ENCODE measurements around the gene TRAPPC1. TPM values are rescaled to one million over a fixed set of nuclear protein-coding genes. Genes with fewer than 3 reads are reported as not detected.

The TRAPPC1 gene
- total and polyA plus RNA-seq, 2 experiments from 2014 or later: 45.2 to 234 TPM

DNA sequence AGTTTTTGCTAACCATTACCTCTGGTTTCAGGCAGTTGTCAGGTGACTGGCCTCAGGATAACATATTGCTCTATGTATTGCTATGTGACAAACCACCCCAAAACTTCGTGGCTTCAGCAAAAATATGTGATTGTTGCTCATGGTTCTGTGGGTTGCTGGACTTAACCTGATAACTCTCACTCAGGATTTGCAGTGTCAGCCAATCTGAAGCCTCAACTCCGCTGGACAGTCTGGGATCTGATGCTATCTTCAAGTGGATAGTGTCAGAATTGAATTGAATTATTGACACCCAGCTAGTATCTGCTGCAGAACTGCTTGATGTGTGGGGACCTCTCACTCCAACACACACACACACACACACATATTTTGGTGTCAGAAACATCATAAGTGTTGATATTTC, 36.0 kb upstream of the TRAPPC1 start (continued):
- TF ChIP-seq ZNF462 (CRISPR knock-in tag; IDR thresholded peaks at IDR 0.05) (no peak), EZH2 (IDR thresholded peaks at IDR 0.05; ENCODE audit: low read depth, unreplicated experiment) (no peak)

GRCh38 chr17:7961421-7961820, 29.7 kb upstream of the TRAPPC1 start:
- peak overlapping the region; percentile 19 for H3K4me2 ChIP-seq
- 0 out of 2 replicates have a peak, but pooled peaks cover 5% of the 10 kb centered on the region for H3K9me2 ChIP-seq (ENCODE audit: insufficient read depth)
- Mint-ChIP-seq H3K9me3 (no peaks in the 10 kb centered on the region), H3K27ac (no peak overlapping the region), H3K36me3 (ENCODE audit: low read depth) (no peaks in the 10 kb centered on the region), H3K27me3 (ENCODE audit: insufficient read depth, low read depth, poor library complexity) (peaks cover 9% of the 10 kb centered on the region), H3K4me1 (peaks cover 14% of the 10 kb centered on the region), H3K4me3 (no peak overlapping the region)
- no peak overlapping the region for H3K27ac ChIP-seq (ENCODE audit: low read depth)
- no peaks in the 10 kb centered on the region for H3K27me3 ChIP-seq (ENCODE audit: insufficient read depth)
- ATAC-seq (no peak), DNase-seq (ENCODE audit: low spot score) (no peak)
- H3K79me2 ChIP-seq (replicated peaks; ENCODE audit: insufficient read depth): no peaks in the 10 kb centered on the region
- no peaks in the 10 kb centered on the region for H4K20me1 ChIP-seq (replicated peaks; ENCODE audit: insufficient read depth)
- no peaks in the 10 kb centered on the region for H3F3A ChIP-seq (replicated peaks; ENCODE audit: low read depth)
- H3K36me3 ChIP-seq (ENCODE audit: insufficient read depth): no peaks in the 10 kb centered on the region
- H2AFZ ChIP-seq: no peak overlapping the region
- no peak overlapping the region for H3K4me3 ChIP-seq
- peaks cover 15% of the 10 kb centered on the region for H3K4me1 ChIP-seq (ENCODE audit: insufficient read depth)
- TF ChIP-seq ZNF462 (CRISPR knock-in tag; IDR thresholded peaks at IDR 0.05) (no peak), NANOG (IDR thresholded peaks at IDR 0.05; ENCODE audit: borderline replicate concordance) (no peak), CREB1 (CRISPR knock-in tag; IDR thresholded peaks at IDR 0.05; ENCODE audit: low read depth) (no peak), ZNF331 (CRISPR knock-in tag; IDR thresholded peaks at IDR 0.05; ENCODE audit: low read depth) (no peak)
- TF ChIP-seq, protein P1, sequence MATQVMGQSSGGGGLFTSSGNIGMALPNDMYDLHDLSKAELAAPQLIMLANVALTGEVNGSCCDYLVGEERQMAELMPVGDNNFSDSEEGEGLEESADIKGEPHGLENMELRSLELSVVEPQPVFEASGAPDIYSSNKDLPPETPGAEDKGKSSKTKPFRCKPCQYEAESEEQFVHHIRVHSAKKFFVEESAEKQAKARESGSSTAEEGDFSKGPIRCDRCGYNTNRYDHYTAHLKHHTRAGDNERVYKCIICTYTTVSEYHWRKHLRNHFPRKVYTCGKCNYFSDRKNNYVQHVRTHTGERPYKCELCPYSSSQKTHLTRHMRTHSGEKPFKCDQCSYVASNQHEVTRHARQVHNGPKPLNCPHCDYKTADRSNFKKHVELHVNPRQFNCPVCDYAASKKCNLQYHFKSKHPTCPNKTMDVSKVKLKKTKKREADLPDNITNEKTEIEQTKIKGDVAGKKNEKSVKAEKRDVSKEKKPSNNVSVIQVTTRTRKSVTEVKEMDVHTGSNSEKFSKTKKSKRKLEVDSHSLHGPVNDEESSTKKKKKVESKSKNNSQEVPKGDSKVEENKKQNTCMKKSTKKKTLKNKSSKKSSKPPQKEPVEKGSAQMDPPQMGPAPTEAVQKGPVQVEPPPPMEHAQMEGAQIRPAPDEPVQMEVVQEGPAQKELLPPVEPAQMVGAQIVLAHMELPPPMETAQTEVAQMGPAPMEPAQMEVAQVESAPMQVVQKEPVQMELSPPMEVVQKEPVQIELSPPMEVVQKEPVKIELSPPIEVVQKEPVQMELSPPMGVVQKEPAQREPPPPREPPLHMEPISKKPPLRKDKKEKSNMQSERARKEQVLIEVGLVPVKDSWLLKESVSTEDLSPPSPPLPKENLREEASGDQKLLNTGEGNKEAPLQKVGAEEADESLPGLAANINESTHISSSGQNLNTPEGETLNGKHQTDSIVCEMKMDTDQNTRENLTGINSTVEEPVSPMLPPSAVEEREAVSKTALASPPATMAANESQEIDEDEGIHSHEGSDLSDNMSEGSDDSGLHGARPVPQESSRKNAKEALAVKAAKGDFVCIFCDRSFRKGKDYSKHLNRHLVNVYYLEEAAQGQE (IDR thresholded peaks at IDR 0.05; ENCODE audit: unreplicated experiment): no peak

Measured in GM23338 (cell line).